Right lobe of liver (tissue), 6 donors: Measurements from ENCODE around the gene DUSP22. TPM values are rescaled to one million over a fixed set of nuclear protein-coding genes. Genes with fewer than 3 reads are reported as not detected.

Experiments
- ATAC-seq, 4 donors: fragments of 200-7000 bp; cut with Tn5 transposase; one replicate each; pipeline ENCODE4 v1.9.1; 2020; ENCODE audit warnings: mild to moderate bottlenecking in 4 of 4, moderate library complexity in 4 of 4
- DNase-seq, 3 donors: peaks; one replicate each; pipeline ENCODE4 v3.0.0-alpha.2; 2020
- H3K27ac ChIP-seq, 3 donors: fragments of 200-600 bp; one replicate each; pipeline ENCODE4 v1.8.0; 2022
- H3K27me3 ChIP-seq, 2 donors: fragments of 200-600 bp; one replicate each; pipeline ENCODE4 v1.8.0; 2022
- H3K36me3 ChIP-seq, 4 donors: fragments of 200-600 bp; sonication (generic) in 1 of 4; one replicate each; pipeline versions ENCODE4 v1.5.1 to v1.8.0; 2017 to 2022; ENCODE audit warnings: control low read depth in 1 of 4
- H3K4me1 ChIP-seq, 4 donors: fragments of 200-600 bp; sonication (generic) in 1 of 4; one replicate each; pipeline versions ENCODE4 v1.5.1 to v1.8.0; 2017 to 2022; ENCODE audit warnings: control low read depth in 1 of 4
- H3K4me3 ChIP-seq, 3 donors: fragments of 200-600 bp; one replicate each; pipeline ENCODE4 v1.8.0; 2022
- H3K9me3 ChIP-seq, 4 donors: fragments of 200-600 bp; sonication (generic) in 1 of 4; one replicate each; pipeline versions ENCODE4 v1.5.1 to v1.8.0; 2017 to 2022; ENCODE audit warnings: control low read depth in 1 of 4
- CTCF ChIP-seq, 4 donors: fragments of 200-600 bp in 3 of 4; fragments of 450-650 bp in 1 of 4; IDR thresholded peaks; one replicate each; pipeline versions ENCODE4 v1.5.1 to v1.8.0; 2016 to 2022; ENCODE audit warnings: antibody characterized with exemption in 4 of 4, mild to moderate bottlenecking in 2 of 4
- POLR2A ChIP-seq: fragments of 450-650 bp; IDR thresholded peaks from one replicate; pipeline ENCODE4 v1.6.1; 2017; ENCODE audit warnings: antibody characterized with exemption, mild to moderate bottlenecking
- WGBS: methylation state at CpG from one replicate; pipeline ENCODE4 v1.1.6; 2018; ENCODE audit warnings: low coverage, low lambda C conversion rate; ENCODE audit not compliant: insufficient coverage; ENCODE audit errors: missing lambda C conversion rate; 5-methylcytosine and 5-hydroxymethylcytosine counted together
- intact Hi-C, 2 donors: fragments of 100-400 bp; cut with DNase I; formaldehyde crosslinking; loops; one replicate each; pipeline versions ENCODE4 v1.11.2 to v1.14.1; 2022
- total RNA-seq, 6 experiments: library from RNA; depleted of rRNA in 2 of 6; stranded (reverse); fragments of >200 nt in 2 of 6; fragmentation: NEBNext Ultra II Directional in 3 of 6; extraction: Animal tissue kit (Norgen Biotek cat#: 25700) in 3 of 6; gene quantifications; one replicate each; pipeline versions ENCODE4 v1.1.0 to v1.2.4, GENCODE V29; 2016 to 2023
- donor health status: DM: no; HTN: yes; CAD: no.
- donor health status: DM: no; HTN: no; CAD: no.
- donor health status: DM: no; HTN: no; CAD: no.
- donor health status: DM: no; HTN: yes; CAD: no.
- donor health status: DM: no; HTN: yes; CAD: no.

DUSP22 gene
- total RNA-seq, 6 experiments from 2014 or later = 20.6 to 24.8 (median 21.3) TPM

DNA sequence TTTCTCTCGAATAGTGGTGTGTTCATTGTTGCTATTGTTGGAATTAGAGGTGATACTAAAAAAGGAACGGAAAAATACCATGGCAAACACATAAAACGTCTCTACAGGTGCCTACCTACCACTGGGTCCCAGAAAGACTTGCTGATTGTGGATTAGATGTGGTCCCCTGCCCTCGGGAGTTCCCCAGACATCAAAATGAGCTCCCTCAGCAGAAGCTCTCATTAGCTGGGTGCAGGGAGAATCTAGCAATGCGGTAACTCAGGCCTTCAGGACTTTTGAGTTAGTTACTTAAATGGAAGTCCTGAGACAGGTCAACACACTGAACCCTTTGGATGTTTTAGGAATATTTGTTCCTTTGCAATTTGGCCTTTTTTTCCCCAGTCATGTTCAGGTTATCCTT is 105.3 kb downstream of the DUSP22 start:
- Histone ChIP-seq H3K9me3 (no peaks in the 10 kb centered on the region), H3K27me3 (peaks cover 7 to 14% of the 10 kb centered on the region in 2 donors), H3K27ac (no peak overlapping the region), H3K36me3 (no peaks in the 10 kb centered on the region), H3K4me1 (peaks cover 0 to 5% (median 2%) of the 10 kb centered on the region in 4 donors), H3K4me3 (no peak overlapping the region)
- intact Hi-C loops = no loop called here
- DNase-seq = no peak
- ATAC-seq = no peak
- TF ChIP-seq POLR2A (no peak), CTCF (IDR thresholded peaks at IDR 0.05) (no peak)
- 48% methylated on average over 4 of the region's 5 CpGs for WGBS

GRCh38 chr6:398065-398464 is 105.8 kb downstream of the DUSP22 start:
- Histone ChIP-seq H3K27me3 (peaks cover 7 to 9% of the 10 kb centered on the region in 2 donors), H3K4me3 (no peak overlapping the region), H3K9me3 (no peaks in the 10 kb centered on the region), H3K4me1 (peaks cover 0 to under 1% (median 0%) of the 10 kb centered on the region in 4 donors), H3K27ac (no peak overlapping the region), H3K36me3 (no peaks in the 10 kb centered on the region)
- intact Hi-C loops = no loop called here
- WGBS = 50% methylated on average over 1 of the region's 2 CpGs
- DNase-seq = no peak
- no peak for TF ChIP-seq POLR2A
- TF ChIP-seq CTCF (IDR thresholded peaks at IDR 0.05) = no peak
- no peak for ATAC-seq

DNA sequence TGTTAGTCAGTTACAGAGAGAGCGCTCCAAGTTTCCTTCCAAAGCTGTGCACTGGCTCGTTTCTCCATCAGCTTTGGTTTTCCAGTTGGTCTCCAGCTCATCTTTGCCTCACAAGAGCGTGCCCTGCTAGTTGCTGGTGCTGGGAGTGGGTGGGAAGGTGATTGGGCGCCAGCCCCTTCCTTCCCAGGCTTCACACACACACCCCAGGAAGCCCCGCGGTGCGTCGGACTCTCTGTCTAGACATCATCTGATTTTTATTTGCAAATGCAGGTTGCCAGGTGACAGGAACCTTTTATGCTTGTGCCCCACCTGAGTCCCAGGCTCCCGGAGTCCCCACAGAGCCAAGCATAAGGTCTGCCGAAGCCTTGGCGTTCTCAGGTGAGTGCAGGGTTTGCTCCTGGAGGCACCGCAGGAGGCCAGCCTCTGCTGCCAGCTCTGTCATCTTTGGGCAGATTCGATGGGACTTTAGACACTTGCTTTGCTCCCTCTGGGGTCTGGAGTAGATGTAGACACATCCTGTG is 106.3 kb downstream of the DUSP22 start:
- H3K27ac ChIP-seq = no peak overlapping the region
- no peak overlapping the region for H3K4me3 ChIP-seq
- H3K9me3 ChIP-seq = no peaks in the 10 kb centered on the region
- peaks cover 7 to 9% of the 10 kb centered on the region in 2 donors for H3K27me3 ChIP-seq
- no peaks in the 10 kb centered on the region for H3K4me1 ChIP-seq
- ATAC-seq (no peak), DNase-seq (no peak)
- no peaks in the 10 kb centered on the region for H3K36me3 ChIP-seq
- intact Hi-C loops = no loop called here
- TF ChIP-seq CTCF (IDR thresholded peaks at IDR 0.05) (no peak), POLR2A (no peak)
- WGBS = 80% methylated on average over 1 of the region's 13 CpGs

DNA sequence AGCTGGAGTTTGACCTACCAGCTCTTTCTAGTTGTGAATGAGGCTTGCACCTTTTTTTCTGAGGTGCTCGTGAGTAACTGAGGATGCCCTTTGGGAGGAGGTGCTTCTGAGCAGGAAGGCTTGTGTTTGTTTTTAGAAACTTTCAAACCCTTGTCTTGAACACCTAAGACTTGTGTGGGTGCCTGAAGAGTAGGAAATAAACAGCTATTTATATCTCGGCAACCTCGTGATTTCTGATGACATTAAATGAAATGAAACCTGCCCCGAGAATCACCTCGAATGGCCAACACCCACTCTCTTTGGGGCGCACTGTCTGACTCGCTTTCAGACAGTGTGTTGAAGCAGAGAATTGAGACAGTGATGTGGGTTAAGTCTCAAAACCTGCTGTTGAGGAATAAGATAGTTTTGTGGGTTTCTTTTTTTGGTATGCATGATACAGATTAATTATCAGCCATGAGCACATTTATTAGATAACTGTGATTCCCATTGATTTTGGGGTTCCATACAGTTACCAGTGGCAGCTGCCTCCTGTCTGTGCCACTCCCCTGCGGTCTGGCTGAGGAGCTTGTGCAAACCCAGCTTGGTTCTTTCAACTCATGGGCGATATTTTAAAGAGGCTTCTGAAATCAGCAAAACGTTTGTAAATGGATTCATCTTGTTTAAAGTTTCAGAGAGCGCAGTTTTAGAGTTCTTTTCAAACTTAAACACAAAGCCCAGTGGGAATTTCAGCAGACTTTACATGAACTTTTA is 107.7 kb downstream of the DUSP22 start:
- TF ChIP-seq CTCF (IDR thresholded peaks at IDR 0.05) (no peak), POLR2A (no peak)
- H3K4me3 ChIP-seq = no peak overlapping the region
- intact Hi-C loops = no loop called here
- H3K9me3 ChIP-seq = no peaks in the 10 kb centered on the region
- no peak overlapping the region for H3K27ac ChIP-seq
- H3K36me3 ChIP-seq = no peaks in the 10 kb centered on the region
- H3K4me1 ChIP-seq = no peaks in the 10 kb centered on the region
- peaks cover 0 to 9% of the 10 kb centered on the region in 2 donors for H3K27me3 ChIP-seq
- no peak for DNase-seq
- 51% methylated on average over 11 of the region's 11 CpGs for WGBS
- ATAC-seq = no peak
